ENCODE results near the gene SPOUT1.
"Not testable (repeated sequence)": the region's sequence is repeated elsewhere in the genome, so short reads cannot be mapped to it uniquely, and the experiment has no call there.

SPOUT1 gene

GRCh38 chr9:128829477-128830251 is at the start of gene SPOUT1:
Gene SPOUT1, minus strand, starts transcription at chr9:128829794. Its CDS starts 14 bp downstream, at chr9:128829780.
- DNase-seq = peak; percentile 97

GRCh38 chr9:128877852-128878251 is 48.3 kb upstream of the SPOUT1 start:
- DNase-seq = no peak

GRCh38 chr9:128870941-128871265 is 41.3 kb upstream of the SPOUT1 start:
- not testable (repeated sequence) for DNase-seq

GRCh38 chr9:128870128-128870940 is 40.7 kb upstream of the SPOUT1 start:
- no peak for DNase-seq

- peak; percentile 97 for DNase-seq
Observed at GRCh38 chr9:128863647-128864046, 34.1 kb upstream of the SPOUT1 start.

GRCh38 chr9:128862401-128862851 is 32.8 kb upstream of the SPOUT1 start:
- DNase-seq = no peak

- no peak for DNase-seq
Observed at GRCh38 chr9:128861501-128861900, 31.9 kb upstream of the SPOUT1 start.

GRCh38 chr9:128860937-128861336 is 31.3 kb upstream of the SPOUT1 start:
- DNase-seq = no peak

GRCh38 chr9:128858476-128858875 is 28.9 kb upstream of the SPOUT1 start:
- not testable (repeated sequence) for DNase-seq

GRCh38 chr9:128854454-128854853 is 24.9 kb upstream of the SPOUT1 start:
- not testable (repeated sequence) for DNase-seq

GRCh38 chr9:128852646-128853045 is 23.1 kb upstream of the SPOUT1 start:
- not testable (repeated sequence) for DNase-seq

- DNase-seq = not testable (repeated sequence)
Observed at GRCh38 chr9:128851779-128852600, 22.4 kb upstream of the SPOUT1 start.

GRCh38 chr9:128851024-128851423 is 21.4 kb upstream of the SPOUT1 start:
- DNase-seq = not testable (repeated sequence)

GRCh38 chr9:128847803-128848202 is 18.2 kb upstream of the SPOUT1 start:
- no peak for DNase-seq

GRCh38 chr9:128846680-128847030 is 17.1 kb upstream of the SPOUT1 start:
- no peak for DNase-seq

- DNase-seq = no peak
Observed at GRCh38 chr9:128845186-128845931, 15.8 kb upstream of the SPOUT1 start.

- DNase-seq = not testable (repeated sequence)
Observed at GRCh38 chr9:128843171-128843570, 13.6 kb upstream of the SPOUT1 start.

GRCh38 chr9:128841694-128842492 is 12.3 kb upstream of the SPOUT1 start:
- DNase-seq = no peak

GRCh38 chr9:128840524-128840923 is 10.9 kb upstream of the SPOUT1 start:
- no peak for DNase-seq

- no peak for DNase-seq
Observed at GRCh38 chr9:128838338-128838737, 8.7 kb upstream of the SPOUT1 start.

- DNase-seq = no peak
Observed at GRCh38 chr9:128836509-128837145, 7.0 kb upstream of the SPOUT1 start.
